Activated effector memory CD4-positive, alpha-beta T cell treated with Interleukin-2 at 50 U/mL for 16 hours (primary cell): ENCODE data around the gene PKM.

ENCODE experiments used
- DNase-seq: peaks from one replicate; pipeline ENCODE4 v3.0.0-alpha.2; 2020

The PKM gene

DNA sequence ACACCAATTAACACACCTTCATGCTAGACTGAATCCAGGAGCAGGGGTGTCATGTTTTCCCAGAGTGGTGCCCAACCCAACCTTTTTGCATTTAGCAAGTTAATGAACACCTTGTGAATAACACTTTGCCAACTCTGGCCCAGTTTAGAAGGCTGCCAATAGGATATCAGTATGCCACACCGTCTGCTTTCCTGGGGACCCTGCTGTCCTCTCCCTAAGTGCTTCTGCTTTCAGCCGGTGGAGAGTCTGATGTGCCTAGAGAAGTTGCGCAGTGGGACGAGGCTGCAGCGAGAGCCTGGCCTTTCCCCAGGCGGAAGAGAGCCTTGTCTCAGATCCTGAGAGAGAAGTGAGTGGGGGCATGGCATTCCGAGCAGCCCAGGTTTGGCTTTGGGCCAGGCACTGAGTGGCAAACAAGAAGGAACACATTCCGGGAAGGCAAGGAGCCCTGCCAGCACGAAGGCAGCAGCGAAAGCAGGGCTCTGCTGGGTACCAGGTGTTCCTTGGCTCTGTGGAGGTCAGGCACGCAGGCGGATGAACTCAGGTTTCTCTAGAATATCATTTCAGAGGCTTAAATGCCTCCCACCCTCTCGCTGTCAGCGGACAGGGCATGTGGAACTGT, 75.9 kb downstream of the PKM start:
- DNase-seq, result no peak

DNA sequence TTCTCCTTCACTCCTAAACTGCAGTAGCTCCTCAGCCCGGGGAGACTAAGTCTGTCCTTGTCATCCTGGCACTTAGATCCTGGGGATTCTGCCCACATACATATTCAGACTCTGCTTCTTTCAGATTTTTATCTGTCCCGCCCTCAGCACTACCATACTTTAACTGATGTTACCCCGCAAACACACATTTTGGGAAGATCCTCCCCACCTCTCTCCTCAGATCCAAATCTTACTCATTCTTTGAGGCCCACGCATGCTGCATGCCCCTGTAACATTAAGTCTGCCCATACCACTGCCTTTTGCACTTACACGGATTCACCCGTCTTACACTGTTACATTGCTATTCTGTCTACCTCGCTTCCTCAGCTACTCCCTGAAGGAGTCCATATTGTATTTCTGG, 76.7 kb downstream of the PKM start:
- no peak for DNase-seq

DNA sequence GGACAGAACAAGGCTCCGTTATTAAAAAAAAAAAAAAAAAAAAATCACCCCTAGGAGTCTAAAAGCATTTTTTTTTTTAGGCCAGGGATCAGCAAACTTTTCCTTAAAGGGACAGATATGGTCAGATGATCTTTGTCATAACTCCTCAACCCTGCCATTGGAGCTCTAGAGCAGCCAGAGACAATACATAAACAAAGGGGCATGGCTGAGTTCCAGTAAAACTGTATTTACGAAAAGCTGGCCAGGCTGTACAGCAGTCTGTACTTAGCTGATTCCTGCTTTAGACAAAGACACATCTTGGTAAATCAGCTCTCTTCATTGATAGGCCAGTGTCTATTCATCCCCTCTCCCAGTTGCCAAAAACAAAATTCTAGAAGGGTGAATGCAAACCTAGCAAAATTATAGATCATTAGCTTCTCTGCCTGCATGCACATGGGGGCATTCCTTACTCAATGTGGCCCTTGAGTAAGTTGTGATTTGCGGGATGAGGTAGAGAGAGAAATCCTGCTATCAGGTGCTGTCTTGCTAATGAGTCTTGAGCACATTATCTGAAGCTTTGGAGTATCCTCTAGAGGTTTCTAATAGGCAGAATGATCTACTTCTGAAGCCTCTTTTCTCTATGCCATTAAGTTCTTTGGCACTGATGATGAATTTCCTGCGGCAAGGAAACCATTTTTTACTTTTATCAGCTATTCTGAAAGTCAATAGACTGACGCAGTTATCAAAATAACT, 77.6 kb downstream of the PKM start:
- no peak for DNase-seq
